DMS53 (cell line): Measurements from ENCODE around the gene C13orf46.

Experiments
- DNase-seq: peaks from one replicate; lab custom pipeline; 2025; lab: John Stamatoyannopoulos, UW

The C13orf46 gene

GRCh38 chr13:113970810-113971470 is 2.9 kb downstream of the C13orf46 start:
- no peak for DNase-seq

- DNase-seq, result no peak
These were observed 3.8 kb downstream of the C13orf46 start for GRCh38 chr13:113969973-113970611.

- DNase-seq, result no peak
These were observed 4.4 kb downstream of the C13orf46 start for GRCh38 chr13:113969311-113969972.

GRCh38 chr13:113968463-113969310 is 5.2 kb downstream of the C13orf46 start:
- no peak for DNase-seq

DNA sequence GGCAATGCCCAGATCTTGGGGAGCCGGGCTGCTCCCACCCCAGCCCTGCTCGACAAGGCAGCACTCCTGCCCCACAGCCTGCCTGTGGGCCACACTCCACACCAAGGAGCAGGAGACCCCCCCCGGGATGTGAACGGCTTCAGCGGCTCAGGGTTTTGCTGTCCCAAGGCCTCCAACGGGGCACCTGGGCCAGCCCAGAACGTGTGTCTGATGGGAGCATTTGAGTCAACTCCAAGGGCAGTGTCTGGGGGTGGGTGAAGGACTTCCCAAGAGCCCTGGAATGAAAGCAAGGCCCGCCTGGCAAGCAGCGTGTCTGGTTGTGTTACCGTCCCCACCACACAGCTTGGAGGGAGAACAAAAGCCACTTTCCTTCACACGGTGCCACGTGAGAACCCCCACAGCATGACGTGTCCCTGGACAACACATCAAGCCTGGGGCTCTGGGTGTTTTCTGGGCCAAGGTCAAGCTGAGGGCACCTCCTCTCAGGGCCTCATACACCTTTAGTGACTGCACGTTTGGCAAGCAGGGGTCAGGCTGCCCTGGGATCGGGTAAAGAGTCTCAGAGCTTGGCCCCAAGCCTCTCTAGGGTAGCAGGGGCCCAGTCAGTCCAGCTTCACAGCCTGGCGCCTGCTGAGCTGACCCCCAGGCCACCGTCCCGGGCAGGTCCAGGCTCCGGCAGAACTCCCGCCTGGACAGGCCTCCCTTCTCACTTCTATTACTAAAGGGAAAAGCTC is 6.0 kb downstream of the C13orf46 start:
- no peak for DNase-seq

- DNase-seq, result no peak
These were observed 6.6 kb downstream of the C13orf46 start for GRCh38 chr13:113967206-113967720.

GRCh38 chr13:113965968-113966884 is 7.7 kb downstream of the C13orf46 start:
- DNase-seq, result no peak

DNA sequence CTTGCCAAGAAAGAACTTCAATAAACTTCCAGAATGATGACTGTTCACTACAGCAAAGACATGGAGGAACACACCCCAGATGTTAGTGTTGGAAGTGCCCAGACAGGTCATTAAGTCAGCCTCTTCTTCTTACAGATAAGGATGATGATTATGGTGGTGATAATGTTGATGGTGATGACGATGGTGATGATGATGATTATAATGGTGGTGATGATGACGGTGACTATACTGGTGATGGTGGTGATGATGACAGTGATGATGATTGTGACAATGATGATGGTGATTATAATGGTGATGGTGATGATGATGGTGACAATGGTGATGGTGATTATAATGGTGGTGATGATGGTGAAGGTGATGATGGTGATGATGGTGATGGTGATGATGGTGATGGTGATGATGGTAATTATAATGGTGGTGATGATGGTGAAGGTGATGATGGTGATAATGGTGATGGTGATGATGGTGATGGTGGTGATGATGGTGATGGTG is 8.4 kb downstream of the C13orf46 start:
- DNase-seq, result no peak

DNA sequence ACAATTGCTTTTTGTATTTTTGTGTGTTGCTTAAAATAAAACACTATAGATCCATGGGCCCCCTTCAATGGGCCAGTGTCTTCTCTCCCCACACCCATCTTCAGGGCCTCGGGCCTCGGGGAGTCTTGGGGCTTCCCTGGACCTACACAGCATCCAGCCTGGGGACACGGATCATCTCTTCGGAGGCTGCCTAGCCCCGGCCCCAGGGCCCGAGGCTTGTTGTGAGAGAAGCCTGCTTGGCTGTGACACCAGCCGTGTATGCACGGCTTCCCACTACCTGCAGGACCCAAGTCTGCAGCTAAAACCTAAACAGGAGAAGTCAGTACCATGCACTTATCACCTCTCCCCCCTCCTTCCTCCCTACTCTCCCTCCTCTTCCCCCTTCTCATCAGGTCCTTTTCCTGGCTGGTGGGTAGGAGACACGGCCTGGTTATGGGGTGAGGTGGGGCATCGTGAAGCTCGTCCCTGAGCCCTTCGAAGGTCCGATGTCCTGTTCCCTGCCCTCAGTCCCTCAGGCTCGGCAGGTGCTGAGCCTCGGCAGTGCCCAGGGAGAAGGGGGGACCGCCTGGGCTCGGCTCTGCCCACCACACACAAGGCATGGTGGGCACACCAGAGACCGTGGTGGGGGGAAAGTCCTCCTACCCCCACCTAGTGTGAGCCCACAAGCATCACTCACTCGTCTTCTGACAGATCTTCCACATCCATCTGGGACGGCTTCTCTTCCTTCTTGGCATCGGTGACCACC is 9.5 kb downstream of the C13orf46 start:
- DNase-seq, result no peak

- no peak for DNase-seq
These were observed 10.5 kb downstream of the C13orf46 start for GRCh38 chr13:113963376-113963775.

DNA sequence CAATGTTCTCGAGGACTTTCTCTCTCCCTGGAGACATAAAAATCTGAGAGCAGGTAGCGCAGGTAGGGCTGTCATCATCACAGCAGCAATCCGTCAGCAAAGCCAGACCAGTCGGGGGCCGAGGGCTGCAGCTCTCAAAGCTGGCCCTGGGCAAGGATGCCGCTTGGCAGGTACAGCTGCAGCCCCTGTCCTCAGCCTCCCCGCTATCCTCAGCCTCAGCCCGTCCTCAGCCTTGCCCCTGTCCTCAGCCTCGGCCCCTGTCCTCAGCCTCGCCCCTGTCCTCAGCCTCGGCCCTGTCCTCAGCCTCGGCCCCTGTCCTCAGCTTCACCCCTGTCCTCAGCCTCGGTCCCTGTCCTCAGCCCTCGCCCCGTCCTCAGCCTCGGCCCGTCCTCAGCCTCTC is 10.9 kb downstream of the C13orf46 start:
- no peak for DNase-seq

GRCh38 chr13:113962386-113962785 is 11.5 kb downstream of the C13orf46 start:
- DNase-seq, result no peak

DNA sequence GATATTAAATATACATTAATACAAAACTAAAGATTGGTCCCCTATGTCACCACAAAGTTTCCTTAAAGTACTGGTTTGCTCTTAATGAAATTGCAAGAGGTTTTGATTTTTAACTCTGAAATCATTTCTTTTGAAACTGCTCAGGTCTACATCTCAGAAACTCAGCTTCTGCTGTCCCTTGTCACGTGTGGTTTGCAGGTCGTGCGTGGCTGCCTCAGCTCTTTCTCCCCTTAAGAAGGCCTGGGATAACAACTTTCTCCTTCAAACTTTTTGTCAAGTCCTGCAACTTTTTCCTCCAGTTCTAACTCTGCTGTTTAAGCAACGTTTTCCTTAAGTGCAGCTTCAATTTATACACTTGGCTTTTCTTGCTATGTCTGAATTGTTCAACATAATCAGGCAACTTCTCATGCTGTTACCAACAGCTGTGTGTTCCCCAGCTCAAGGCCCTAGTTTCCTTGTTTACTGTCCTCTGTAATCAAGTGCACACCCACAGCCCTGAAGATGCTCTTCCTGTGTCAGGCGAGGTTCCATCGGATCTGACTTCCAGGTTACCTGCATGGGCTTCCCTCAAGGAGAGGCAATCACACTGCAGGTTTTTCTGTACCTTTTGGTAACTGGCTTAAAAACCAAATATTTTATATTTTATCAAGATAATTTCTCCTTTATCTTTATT is 13.5 kb downstream of the C13orf46 start:
- no peak for DNase-seq

GRCh38 chr13:113959198-113959597 is 14.7 kb downstream of the C13orf46 start:
- DNase-seq, result no peak

DNA sequence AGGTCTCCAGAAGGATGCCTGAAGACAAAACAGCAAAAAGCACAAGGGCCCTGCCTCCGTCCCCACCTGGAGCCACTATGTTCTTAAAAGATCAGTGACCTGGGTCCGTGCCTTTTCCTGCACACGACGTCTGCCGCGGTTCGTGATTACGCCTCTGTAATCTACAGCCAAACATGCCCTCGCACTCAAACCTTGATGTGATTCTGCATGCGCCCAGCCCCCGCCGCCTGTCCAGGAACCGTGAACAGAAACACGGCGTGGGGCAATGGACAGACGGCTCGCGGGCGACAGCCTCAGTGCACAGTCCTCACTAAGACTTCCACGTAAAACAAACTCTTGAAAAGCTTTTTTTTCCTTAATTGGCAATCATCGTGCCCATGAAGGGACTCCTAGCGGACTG is 15.5 kb downstream of the C13orf46 start:
- no peak for DNase-seq

DNA sequence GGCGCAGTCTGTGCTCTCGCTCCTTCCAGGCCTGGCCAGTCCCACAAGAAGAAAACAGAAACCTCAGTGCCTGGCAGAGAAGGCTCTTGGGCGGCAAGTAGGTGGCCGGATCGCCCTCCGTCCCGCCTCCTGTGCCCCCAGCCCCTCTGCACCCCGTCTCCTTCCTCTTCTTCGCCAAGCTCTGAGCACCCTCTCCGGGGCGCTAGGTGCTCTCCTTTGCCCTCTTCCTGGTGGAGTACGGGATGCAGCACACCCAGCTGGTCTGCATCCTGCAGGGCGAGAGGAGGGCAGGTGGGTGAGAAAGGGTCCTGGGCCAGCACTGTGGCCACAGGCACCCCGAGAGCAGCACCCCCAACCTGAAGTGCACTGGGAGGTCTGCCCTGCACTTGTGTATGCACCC is 17.3 kb downstream of the C13orf46 start:
- no peak for DNase-seq

GRCh38 chr13:113955691-113956090 is 18.2 kb downstream of the C13orf46 start:
- DNase-seq, result no peak

DNA sequence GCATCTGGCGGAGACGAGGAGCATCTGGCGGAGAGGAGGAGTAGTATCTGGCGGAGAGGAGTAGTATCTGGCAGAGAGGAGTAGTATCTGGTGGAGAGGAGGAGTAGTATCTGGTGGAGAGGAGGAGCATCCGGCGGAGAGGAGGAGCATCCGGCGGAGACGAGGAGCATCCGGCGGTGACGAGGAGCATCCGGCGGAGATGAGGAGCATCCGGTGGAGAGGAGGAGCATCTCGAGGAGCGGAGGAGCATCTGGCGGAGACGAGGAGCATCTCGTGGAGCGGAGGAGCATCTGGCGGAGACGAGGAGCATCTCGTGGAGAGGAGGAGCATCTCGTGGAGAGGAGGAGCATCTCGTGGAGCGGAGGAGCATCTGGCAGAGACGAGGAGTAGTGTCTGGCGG is 18.6 kb downstream of the C13orf46 start:
- no peak for DNase-seq
